IPS DF 6.9 (cell line): Measurements from ENCODE around the gene ALDH1A3.

ENCODE experiments used
- DNase-seq: peaks from one replicate; pipeline ENCODE4 v3.0.0-alpha.2; 2013; ENCODE audit warnings: low read depth, low spot score
- H3K27ac ChIP-seq: one replicate; pipeline ENCODE4 v1.5.1; 2013; ENCODE audit warnings: low read length, control low read depth
- H3K27me3 ChIP-seq: 2 replicates; pipeline ENCODE4 v1.6.1; 2013; ENCODE audit warnings: mild to moderate bottlenecking, low read length; ENCODE audit not compliant: control insufficient read depth, insufficient read depth
- H3K36me3 ChIP-seq: 2 replicates; pipeline ENCODE4 v1.6.1; 2013; ENCODE audit warnings: low read length; ENCODE audit not compliant: control insufficient read depth, insufficient read depth
- H3K4me1 ChIP-seq: 2 replicates; pipeline ENCODE4 v1.6.1; 2013; ENCODE audit warnings: low read length; ENCODE audit not compliant: control insufficient read depth, insufficient read depth
- H3K4me3 ChIP-seq: 2 replicates; pipeline ENCODE4 v1.5.1; 2013; ENCODE audit warnings: mild to moderate bottlenecking, low read length
- H3K9me3 ChIP-seq: 2 replicates; pipeline ENCODE4 v1.6.1; 2013; ENCODE audit warnings: low read length, inconsistent platforms; ENCODE audit not compliant: control insufficient read depth, insufficient read depth
- WGBS: extraction: QIAGEN DNeasy Blood & Tissue Kit; methylation state at CpG from one replicate; pipeline ENCODE4 v1.1.7; 2013; ENCODE audit warnings: mixed read lengths, missing lambda C conversion rate; ENCODE audit not compliant: insufficient read length, insufficient coverage; 5-methylcytosine and 5-hydroxymethylcytosine counted together

The ALDH1A3 gene

DNA sequence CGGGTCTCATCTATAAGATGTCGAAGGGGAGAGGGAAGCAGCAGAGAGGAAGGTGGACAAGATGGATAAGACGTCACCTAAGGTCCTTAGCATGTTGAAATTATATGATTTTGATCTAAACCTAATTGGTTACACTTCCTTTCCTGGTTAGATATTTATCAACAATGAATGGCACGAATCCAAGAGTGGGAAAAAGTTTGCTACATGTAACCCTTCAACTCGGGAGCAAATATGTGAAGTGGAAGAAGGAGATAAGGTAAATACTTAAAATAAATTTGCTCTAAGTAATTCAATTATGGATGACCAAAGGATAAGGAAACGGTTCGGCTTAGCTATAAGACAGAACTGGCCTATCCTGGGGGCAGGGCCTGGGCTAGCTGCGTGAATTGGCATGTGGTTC is 5.5 kb downstream of the ALDH1A3 start:
- peaks cover 19% of the 10 kb centered on the region for H3K27me3 ChIP-seq
- H3K4me1 ChIP-seq = peaks cover 4% of the 10 kb centered on the region
- DNase-seq = no peak
- H3K27ac ChIP-seq = no peak overlapping the region
- no peak overlapping the region for H3K4me3 ChIP-seq
- WGBS = no CpG with 5 or more reads among the region's 8 CpGs
- H3K36me3 ChIP-seq = no peaks in the 10 kb centered on the region
- H3K9me3 ChIP-seq = no peaks in the 10 kb centered on the region

DNA sequence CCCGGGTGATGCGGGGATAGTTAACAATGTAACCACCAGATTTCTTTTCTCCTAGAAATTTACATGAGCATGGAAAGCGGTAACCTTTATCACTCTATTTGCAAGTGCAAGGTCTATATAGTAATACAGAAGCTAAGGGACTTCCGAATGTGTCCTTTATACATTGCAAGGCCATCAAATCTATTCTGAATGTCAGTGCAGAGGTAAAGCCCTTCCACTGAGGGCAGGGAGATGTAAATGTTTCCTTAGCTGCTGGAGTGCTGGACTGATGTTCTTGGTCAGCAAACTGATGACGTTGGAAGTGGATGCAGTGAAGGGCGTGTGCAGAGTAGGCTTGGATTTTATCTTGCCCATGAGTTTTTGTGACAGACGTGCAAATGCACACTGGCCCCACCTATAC is 6.2 kb downstream of the ALDH1A3 start:
- H3K9me3 ChIP-seq = no peaks in the 10 kb centered on the region
- H3K4me1 ChIP-seq = peaks cover 4% of the 10 kb centered on the region
- H3K27ac ChIP-seq = no peak overlapping the region
- WGBS = no CpG with 5 or more reads among the region's 7 CpGs
- H3K27me3 ChIP-seq = peaks cover 13% of the 10 kb centered on the region
- DNase-seq = no peak
- H3K36me3 ChIP-seq = no peaks in the 10 kb centered on the region
- H3K4me3 ChIP-seq = no peak overlapping the region

DNA sequence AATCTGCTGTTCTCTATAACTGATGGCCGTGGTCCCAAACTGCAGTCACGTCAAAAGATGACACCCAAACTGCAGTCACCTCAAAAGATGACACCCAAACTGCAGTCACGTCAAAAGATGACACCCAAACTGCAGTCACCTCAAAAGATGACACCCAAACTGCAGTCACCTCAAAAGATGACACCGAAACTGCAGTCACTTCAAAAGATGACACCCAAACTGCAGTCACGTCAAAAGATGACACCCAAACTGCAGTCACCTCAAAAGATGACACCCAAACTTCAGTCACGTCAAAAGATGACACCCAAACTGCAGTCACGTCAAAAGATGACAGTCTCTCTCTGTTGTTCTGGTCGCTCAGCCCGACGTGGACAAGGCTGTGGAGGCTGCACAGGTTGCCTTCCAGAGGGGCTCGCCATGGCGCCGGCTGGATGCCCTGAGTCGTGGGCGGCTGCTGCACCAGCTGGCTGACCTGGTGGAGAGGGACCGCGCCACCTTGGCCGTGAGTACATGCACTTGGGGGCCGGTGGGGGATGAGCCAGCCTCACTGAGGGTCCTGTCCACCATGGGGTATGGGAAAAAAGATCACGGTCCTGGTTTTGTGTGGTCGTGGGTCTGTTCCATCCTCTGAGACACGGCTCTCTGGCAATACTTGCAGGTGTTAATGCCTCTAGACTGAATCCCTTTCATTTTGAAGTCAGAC is 7.7 kb downstream of the ALDH1A3 start:
- no peak overlapping the region for H3K27ac ChIP-seq
- no CpG with 5 or more reads among the region's 22 CpGs for whole genome bisulfite sequencing
- no peak for DNase-seq
- peaks cover 8% of the 10 kb centered on the region for H3K4me1 ChIP-seq
- H3K27me3 ChIP-seq = no peaks in the 10 kb centered on the region
- no peaks in the 10 kb centered on the region for H3K36me3 ChIP-seq
- no peaks in the 10 kb centered on the region for H3K9me3 ChIP-seq
- H3K4me3 ChIP-seq = no peak overlapping the region

DNA sequence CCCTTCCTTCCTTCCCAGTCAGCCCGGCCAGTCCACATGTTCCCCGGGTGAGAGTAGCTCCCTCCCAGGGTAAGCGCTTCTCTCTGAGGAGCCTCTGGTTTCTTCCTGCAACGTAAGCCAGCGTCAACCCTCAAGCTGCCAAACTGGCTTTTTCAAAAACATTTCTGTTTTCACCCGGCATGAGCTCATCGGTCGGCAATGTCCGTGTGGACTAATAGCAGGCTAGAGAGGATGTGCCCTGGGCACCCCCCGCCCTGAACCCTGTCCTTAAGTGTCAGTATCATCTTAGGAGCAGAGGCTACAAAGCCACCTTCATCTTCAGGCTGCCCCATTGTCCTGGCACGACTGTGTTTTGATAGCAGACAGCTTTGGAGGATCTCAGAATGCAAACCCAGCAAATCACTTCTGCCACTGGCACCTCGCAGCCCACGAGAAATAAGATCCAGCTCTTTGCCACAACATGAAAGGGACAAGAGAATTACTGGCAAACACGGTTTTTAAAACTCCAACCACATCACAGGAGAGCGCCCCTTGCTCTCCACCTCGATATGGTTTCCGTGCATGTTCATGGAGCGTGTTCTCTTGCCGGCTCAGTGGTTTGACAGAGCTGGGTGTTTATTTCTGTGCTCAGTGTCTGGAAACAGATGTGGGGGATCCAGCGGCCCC is 9.9 kb downstream of the ALDH1A3 start:
- Histone ChIP-seq H3K27ac (no peak overlapping the region), H3K27me3 (no peaks in the 10 kb centered on the region), H3K9me3 (no peaks in the 10 kb centered on the region), H3K4me1 (peaks cover 8% of the 10 kb centered on the region), H3K36me3 (no peaks in the 10 kb centered on the region), H3K4me3 (no peak overlapping the region)
- DNase-seq = no peak
- no CpG with 5 or more reads among the region's 20 CpGs for WGBS

DNA sequence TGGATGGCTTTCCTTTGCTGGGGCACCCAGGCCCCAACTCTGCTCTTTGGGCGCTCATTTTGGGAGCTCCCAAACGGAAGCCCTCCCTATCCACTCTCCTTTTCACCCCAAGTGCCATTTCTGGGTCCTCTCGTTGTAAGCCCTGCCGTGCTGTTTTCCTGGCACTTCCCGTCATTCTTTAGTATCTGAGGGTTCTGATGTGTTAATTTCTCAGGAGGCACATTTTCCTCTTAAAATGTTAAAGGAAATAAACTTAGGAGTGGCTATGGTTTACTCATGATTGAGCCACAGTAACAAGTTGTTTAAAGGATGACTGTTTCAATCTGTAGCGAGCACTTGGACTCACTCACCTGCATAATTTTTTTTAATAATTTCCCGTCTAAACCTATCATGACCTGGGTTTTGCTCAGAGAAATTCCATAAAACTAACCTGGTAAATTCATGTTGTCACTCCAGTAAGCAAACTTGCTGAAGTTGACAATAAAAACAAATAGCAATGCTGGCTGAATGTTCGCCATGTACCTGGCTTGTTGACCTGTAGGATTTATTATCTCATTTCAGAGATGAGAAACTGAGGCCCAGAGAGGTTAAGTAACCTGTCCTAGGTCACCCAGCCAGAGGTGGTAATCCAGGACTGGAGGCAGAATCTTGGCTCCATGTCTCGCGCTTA is 10.6 kb downstream of the ALDH1A3 start:
- H3K4me1 ChIP-seq = peaks cover 8% of the 10 kb centered on the region
- H3K9me3 ChIP-seq = no peaks in the 10 kb centered on the region
- WGBS = no CpG with 5 or more reads among the region's 10 CpGs
- no peak overlapping the region for H3K4me3 ChIP-seq
- DNase-seq = no peak
- H3K36me3 ChIP-seq = no peaks in the 10 kb centered on the region
- no peaks in the 10 kb centered on the region for H3K27me3 ChIP-seq
- H3K27ac ChIP-seq = no peak overlapping the region

DNA sequence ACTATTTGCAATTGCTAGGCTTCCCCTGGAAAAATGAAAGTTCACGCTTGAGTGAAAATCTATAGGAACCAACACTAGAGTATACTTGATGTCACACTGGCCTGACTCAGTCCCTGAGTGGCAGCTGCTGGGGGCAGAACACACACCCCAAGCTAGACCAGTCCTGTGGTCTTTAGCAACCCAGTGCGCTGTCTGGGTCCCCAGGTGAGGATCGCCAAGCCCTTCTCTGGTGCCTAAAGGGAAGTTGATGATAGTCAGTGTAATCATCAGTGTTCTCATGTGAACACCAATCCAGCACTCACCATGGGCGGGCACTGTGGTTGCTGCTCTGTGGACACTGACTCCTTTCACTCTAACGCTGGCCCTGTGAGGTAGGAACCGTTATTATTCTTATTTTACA is 11.2 kb downstream of the ALDH1A3 start:
- H3K27ac ChIP-seq = no peak overlapping the region

DNA sequence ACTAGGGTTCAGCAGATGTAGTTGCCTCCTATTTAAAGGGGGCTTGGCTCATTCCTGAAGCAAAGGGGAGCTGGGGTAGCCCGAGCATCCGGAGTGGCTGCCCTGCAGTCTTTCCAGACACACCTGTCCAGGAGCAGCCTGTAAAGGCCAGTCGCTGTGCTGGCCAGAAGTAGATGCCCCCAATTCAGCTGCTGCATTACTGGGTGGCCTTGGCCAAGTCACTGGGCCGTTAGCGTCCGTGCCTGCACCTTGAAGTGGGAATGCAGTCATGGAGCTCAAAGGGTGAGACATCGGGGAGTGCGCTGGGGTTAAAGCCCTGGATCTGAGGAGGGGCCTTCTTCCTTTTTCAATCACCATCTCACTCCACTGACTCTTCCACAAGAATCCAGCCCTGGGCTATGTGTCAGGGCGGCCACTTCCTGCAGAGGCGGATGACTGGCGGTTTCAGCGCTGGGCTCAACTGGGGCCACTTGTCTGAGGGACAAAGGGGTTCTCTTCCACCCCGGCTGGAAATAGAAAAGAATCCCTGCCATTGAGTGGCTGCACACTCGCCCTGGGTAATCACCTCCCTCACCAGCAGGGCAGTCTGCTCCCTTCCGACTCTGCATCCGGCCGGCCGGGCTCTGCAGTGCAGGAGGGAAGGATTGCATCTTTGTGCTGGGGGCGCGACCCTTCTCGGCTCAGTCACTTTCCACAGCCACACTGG is 11.8 kb downstream of the ALDH1A3 start:
- Histone ChIP-seq H3K36me3 (no peaks in the 10 kb centered on the region), H3K4me3 (no peak overlapping the region), H3K9me3 (no peaks in the 10 kb centered on the region), H3K4me1 (peaks cover 5% of the 10 kb centered on the region), H3K27me3 (no peaks in the 10 kb centered on the region), H3K27ac (no peak overlapping the region)
- no peak for DNase-seq
- WGBS = no CpG with 5 or more reads among the region's 21 CpGs

More for the DNA sequence above, 11.2 kb downstream of the ALDH1A3 start:
- H3K36me3 ChIP-seq = no peaks in the 10 kb centered on the region
- no CpG with 5 or more reads among the region's 6 CpGs for WGBS
- DNase-seq = no peak
- H3K9me3 ChIP-seq = no peaks in the 10 kb centered on the region
- no peaks in the 10 kb centered on the region for H3K27me3 ChIP-seq
- H3K4me3 ChIP-seq = no peak overlapping the region
- peaks cover 7% of the 10 kb centered on the region for H3K4me1 ChIP-seq

DNA sequence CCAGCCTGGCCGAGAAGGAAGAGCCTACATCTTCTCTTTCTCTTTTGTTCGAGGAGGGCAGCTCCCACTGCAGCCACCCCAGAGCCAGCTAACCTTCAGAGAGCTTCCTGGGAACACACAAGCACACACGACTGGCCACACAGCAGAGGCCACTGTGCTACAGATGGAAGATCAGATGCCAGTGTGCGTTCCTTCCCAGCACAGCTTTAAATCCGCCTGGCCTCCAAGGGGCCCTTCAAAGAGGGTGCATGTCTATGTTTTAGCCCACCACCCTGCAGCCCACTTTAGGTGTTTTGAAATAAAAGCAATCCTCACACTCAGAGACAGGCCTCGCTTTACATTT is 12.4 kb downstream of the ALDH1A3 start:
- Histone ChIP-seq H3K36me3 (no peaks in the 10 kb centered on the region), H3K9me3 (no peaks in the 10 kb centered on the region), H3K27ac (no peak overlapping the region), H3K27me3 (no peaks in the 10 kb centered on the region), H3K4me1 (peaks cover 5% of the 10 kb centered on the region), H3K4me3 (no peak overlapping the region)
- no CpG with 5 or more reads among the region's 6 CpGs for WGBS
- DNase-seq = no peak

DNA sequence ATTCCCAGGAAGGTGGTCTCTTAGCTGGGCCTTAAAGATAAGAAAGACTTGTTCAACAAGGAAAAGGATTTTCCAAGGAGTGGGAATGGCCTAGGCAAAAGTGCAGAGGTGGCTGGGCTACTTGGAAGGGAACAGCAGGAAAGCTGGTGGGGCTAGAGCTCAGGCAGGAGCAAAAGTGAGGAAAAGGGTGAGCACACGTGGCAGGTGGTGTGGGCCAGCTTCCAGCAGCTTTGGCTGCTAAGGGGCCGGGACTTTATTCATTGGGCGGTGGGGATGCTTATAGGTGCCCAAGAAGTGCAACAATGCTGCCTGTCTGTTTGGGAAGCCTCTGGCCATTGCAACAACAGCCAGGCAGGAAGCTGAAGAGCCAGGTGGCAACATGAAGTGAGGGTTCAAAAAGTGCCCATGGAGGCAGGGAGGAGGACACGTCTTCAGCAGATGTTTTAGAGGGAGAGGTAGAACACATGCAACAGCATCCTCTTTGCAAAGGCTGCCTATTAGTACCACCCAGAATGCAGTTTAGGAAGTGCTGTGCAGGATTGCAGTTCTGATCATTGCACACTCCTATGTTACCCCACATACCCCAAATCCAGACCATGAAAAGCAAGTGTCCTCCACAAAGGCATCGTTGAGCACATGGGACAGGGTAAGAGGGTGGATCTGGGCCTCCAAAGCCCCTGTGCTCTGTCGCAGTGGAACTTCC is 13.8 kb downstream of the ALDH1A3 start:
- H3K27me3 ChIP-seq = no peaks in the 10 kb centered on the region
- H3K27ac ChIP-seq = no peak overlapping the region
- H3K36me3 ChIP-seq = no peaks in the 10 kb centered on the region
- H3K4me3 ChIP-seq = no peak overlapping the region
- peaks cover 5% of the 10 kb centered on the region for H3K4me1 ChIP-seq
- WGBS = no CpG with 5 or more reads among the region's 6 CpGs
- no peaks in the 10 kb centered on the region for H3K9me3 ChIP-seq
- no peak for DNase-seq

DNA sequence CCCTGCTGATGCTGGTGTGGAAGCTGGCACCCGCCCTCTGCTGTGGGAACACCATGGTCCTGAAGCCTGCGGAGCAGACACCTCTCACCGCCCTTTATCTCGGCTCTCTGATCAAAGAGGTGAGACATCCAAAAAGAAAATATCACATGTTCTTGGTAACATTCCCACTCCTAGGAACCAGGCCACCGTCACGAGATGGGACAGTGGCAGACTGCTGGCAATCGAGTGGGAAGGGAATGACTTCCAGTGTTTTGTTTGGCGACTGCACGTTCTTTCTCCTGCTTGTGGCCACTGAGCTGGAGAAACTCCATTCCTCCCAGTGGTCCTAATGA is 14.3 kb downstream of the ALDH1A3 start:
- no peaks in the 10 kb centered on the region for H3K27me3 ChIP-seq
- no peak for DNase-seq
- H3K4me3 ChIP-seq = no peak overlapping the region
- H3K36me3 ChIP-seq = no peaks in the 10 kb centered on the region
- peaks cover 5% of the 10 kb centered on the region for H3K4me1 ChIP-seq
- no peaks in the 10 kb centered on the region for H3K9me3 ChIP-seq
- H3K27ac ChIP-seq = no peak overlapping the region
- no CpG with 5 or more reads among the region's 9 CpGs for WGBS
